ENCODE measurements around the gene LARGE1. TPM values are rescaled to one million over a fixed set of nuclear protein-coding genes. Genes with fewer than 3 reads are reported as not detected.

Gene LARGE1
- total and polyA plus RNA-seq, 3 experiments from 2014 or later, result 0.07 to 0.27 (median 0.18) TPM

- Histone ChIP-seq H3K27me3 (ENCODE audit: insufficient read depth, low read length, poor library complexity, severe bottlenecking) (no peaks in the 10 kb centered on the region), H3K4me3 (ENCODE audit: low read length) (no peak overlapping the region), H3K4me1 (ENCODE audit: insufficient read depth, low read length) (no peaks in the 10 kb centered on the region), H3K9me3 (ENCODE audit: low read length) (no peaks in the 10 kb centered on the region), H3K36me3 (ENCODE audit: insufficient read depth, low read length) (no peaks in the 10 kb centered on the region), H3K27ac (ENCODE audit: low read depth, low read length) (no peak overlapping the region)
- ChIA-PET POLR2A (no interaction called here), CTCF (no interaction called here)
- Mint-ChIP-seq H3K9me3 (peaks cover 0 to 8% (median 3%) of the 10 kb centered on the region in 5 donors), H3K4me3 (no peak overlapping the region), H3K27me3 (peaks cover 0 to 5% of the 10 kb centered on the region in 2 donors), H3K36me3 (peaks cover 0 to 2% (median 0%) of the 10 kb centered on the region in 3 donors), H3K27ac (no peak overlapping the region), H3K4me1 (no peaks in the 10 kb centered on the region)
- DNase-seq, result no peak
Measured at GRCh38 chr22:33589297-33589696, 331.0 kb downstream of the LARGE1 start.

GRCh38 chr22:33588860-33589259 is 331.4 kb downstream of the LARGE1 start:
- no peaks in the 10 kb centered on the region for H3K4me1 Mint-ChIP-seq
- H3K9me3 ChIP-seq (ENCODE audit: low read length), result no peaks in the 10 kb centered on the region
- H3K4me1 ChIP-seq (ENCODE audit: insufficient read depth, low read length), result no peaks in the 10 kb centered on the region
- no peak overlapping the region for H3K27ac ChIP-seq (ENCODE audit: low read depth, low read length)
- no peaks in the 10 kb centered on the region for H3K36me3 ChIP-seq (ENCODE audit: insufficient read depth, low read length)
- H3K27ac Mint-ChIP-seq, result no peak overlapping the region
- no peaks in the 10 kb centered on the region for H3K36me3 Mint-ChIP-seq
- no peaks in the 10 kb centered on the region for H3K27me3 ChIP-seq (ENCODE audit: insufficient read depth, low read length, poor library complexity, severe bottlenecking)
- H3K4me3 ChIP-seq (ENCODE audit: low read length), result no peak overlapping the region
- no peak for DNase-seq
- H3K9me3 Mint-ChIP-seq, result peaks cover 0 to 8% (median 3%) of the 10 kb centered on the region in 5 donors
- peaks cover 0 to 5% of the 10 kb centered on the region in 2 donors for H3K27me3 Mint-ChIP-seq
- CTCF ChIA-PET, result no interaction called here
- POLR2A ChIA-PET, result no interaction called here
- H3K4me3 Mint-ChIP-seq, result no peak overlapping the region

- Mint-ChIP-seq H3K4me1 (no peaks in the 10 kb centered on the region), H3K9me3 (peaks cover 0 to 8% (median 3%) of the 10 kb centered on the region in 5 donors), H3K4me3 (no peak overlapping the region), H3K27ac (no peak overlapping the region), H3K27me3 (peaks cover 0 to 6% of the 10 kb centered on the region in 2 donors), H3K36me3 (no peaks in the 10 kb centered on the region)
- H3K36me3 ChIP-seq (ENCODE audit: insufficient read depth, low read length), result no peaks in the 10 kb centered on the region
- H3K4me1 ChIP-seq (ENCODE audit: insufficient read depth, low read length), result no peaks in the 10 kb centered on the region
- no peaks in the 10 kb centered on the region for H3K9me3 ChIP-seq (ENCODE audit: low read length)
- no peak overlapping the region for H3K4me3 ChIP-seq (ENCODE audit: low read length)
- H3K27ac ChIP-seq (ENCODE audit: low read depth, low read length), result no peak overlapping the region
- no peaks in the 10 kb centered on the region for H3K27me3 ChIP-seq (ENCODE audit: insufficient read depth, low read length, poor library complexity, severe bottlenecking)
- ChIA-PET CTCF (no interaction called here), POLR2A (no interaction called here)
- no peak for DNase-seq
Measured at GRCh38 chr22:33584152-33584551, 336.1 kb downstream of the LARGE1 start.

- Mint-ChIP-seq H3K36me3 (no peaks in the 10 kb centered on the region), H3K4me1 (no peaks in the 10 kb centered on the region), H3K4me3 (no peak overlapping the region), H3K27ac (no peak overlapping the region), H3K27me3 (peaks cover 0 to 6% of the 10 kb centered on the region in 2 donors), H3K9me3 (peaks cover 0 to 9% (median under 1%) of the 10 kb centered on the region in 5 donors)
- H3K27ac ChIP-seq (ENCODE audit: low read depth, low read length), result no peak overlapping the region
- POLR2A ChIA-PET, result no interaction called here
- no peak overlapping the region for H3K4me3 ChIP-seq (ENCODE audit: low read length)
- CTCF ChIA-PET, result no interaction called here
- DNase-seq, result no peak
- no peaks in the 10 kb centered on the region for H3K9me3 ChIP-seq (ENCODE audit: low read length)
- no peaks in the 10 kb centered on the region for H3K36me3 ChIP-seq (ENCODE audit: insufficient read depth, low read length)
- no peaks in the 10 kb centered on the region for H3K27me3 ChIP-seq (ENCODE audit: insufficient read depth, low read length, poor library complexity, severe bottlenecking)
- no peaks in the 10 kb centered on the region for H3K4me1 ChIP-seq (ENCODE audit: insufficient read depth, low read length)
Measured at GRCh38 chr22:33582822-33583400, 337.4 kb downstream of the LARGE1 start.

- no peak overlapping the region for H3K27ac Mint-ChIP-seq
- no peaks in the 10 kb centered on the region for H3K27me3 ChIP-seq (ENCODE audit: insufficient read depth, low read length, poor library complexity, severe bottlenecking)
- no peaks in the 10 kb centered on the region for H3K4me1 ChIP-seq (ENCODE audit: insufficient read depth, low read length)
- no peak for DNase-seq
- peaks cover 0 to 1% of the 10 kb centered on the region in 2 donors for H3K27me3 Mint-ChIP-seq
- H3K4me1 Mint-ChIP-seq, result no peaks in the 10 kb centered on the region
- H3K36me3 ChIP-seq (ENCODE audit: insufficient read depth, low read length), result no peaks in the 10 kb centered on the region
- CTCF ChIA-PET, result no interaction called here
- H3K4me3 Mint-ChIP-seq, result no peak overlapping the region
- POLR2A ChIA-PET, result no interaction called here
- no peak overlapping the region for H3K27ac ChIP-seq (ENCODE audit: low read depth, low read length)
- H3K9me3 Mint-ChIP-seq, result peaks cover 0 to 5% (median 0%) of the 10 kb centered on the region in 5 donors
- H3K36me3 Mint-ChIP-seq, result no peaks in the 10 kb centered on the region
- H3K4me3 ChIP-seq (ENCODE audit: low read length), result no peak overlapping the region
- no peaks in the 10 kb centered on the region for H3K9me3 ChIP-seq (ENCODE audit: low read length)
Measured at GRCh38 chr22:33580310-33580709, 340.0 kb downstream of the LARGE1 start.

- H3K27ac Mint-ChIP-seq, result no peak overlapping the region
- H3K9me3 Mint-ChIP-seq, result peaks cover 0 to 5% (median 0%) of the 10 kb centered on the region in 5 donors
- no peaks in the 10 kb centered on the region for H3K36me3 Mint-ChIP-seq
- CTCF ChIA-PET, result interaction anchor here (1.0 kb wide), 1 partner anchor 61 kb away, joined by 3 read pairs; no protein-coding TSS in a partner anchor
- Histone ChIP-seq H3K27ac (ENCODE audit: low read depth, low read length) (no peak overlapping the region), H3K36me3 (ENCODE audit: insufficient read depth, low read length) (no peaks in the 10 kb centered on the region), H3K9me3 (ENCODE audit: low read length) (no peaks in the 10 kb centered on the region), H3K27me3 (ENCODE audit: insufficient read depth, low read length, poor library complexity, severe bottlenecking) (no peaks in the 10 kb centered on the region), H3K4me3 (ENCODE audit: low read length) (no peak overlapping the region), H3K4me1 (ENCODE audit: insufficient read depth, low read length) (no peaks in the 10 kb centered on the region)
- no peak overlapping the region for H3K4me3 Mint-ChIP-seq
- H3K4me1 Mint-ChIP-seq, result no peaks in the 10 kb centered on the region
- no peak for DNase-seq
- POLR2A ChIA-PET, result no interaction called here
- peaks cover 0 to 1% of the 10 kb centered on the region in 2 donors for H3K27me3 Mint-ChIP-seq
Measured at GRCh38 chr22:33579448-33580093, 340.7 kb downstream of the LARGE1 start.

- DNase-seq, result no peak
- Histone ChIP-seq H3K27ac (ENCODE audit: low read depth, low read length) (no peak overlapping the region), H3K4me3 (ENCODE audit: low read length) (no peak overlapping the region), H3K36me3 (ENCODE audit: insufficient read depth, low read length) (no peaks in the 10 kb centered on the region), H3K4me1 (ENCODE audit: insufficient read depth, low read length) (no peaks in the 10 kb centered on the region), H3K27me3 (ENCODE audit: insufficient read depth, low read length, poor library complexity, severe bottlenecking) (no peaks in the 10 kb centered on the region), H3K9me3 (ENCODE audit: low read length) (no peaks in the 10 kb centered on the region)
- Mint-ChIP-seq H3K36me3 (no peaks in the 10 kb centered on the region), H3K27me3 (peaks cover 0 to 1% of the 10 kb centered on the region in 2 donors), H3K9me3 (peaks cover 0 to 5% (median 0%) of the 10 kb centered on the region in 5 donors), H3K4me1 (no peaks in the 10 kb centered on the region), H3K4me3 (no peak overlapping the region), H3K27ac (no peak overlapping the region)
- POLR2A ChIA-PET, result no interaction called here
- CTCF ChIA-PET, result interaction anchor here (1.0 kb wide), 1 partner anchor 60 kb away, joined by 3 read pairs; no protein-coding TSS in a partner anchor
Measured at GRCh38 chr22:33578752-33579151, 341.5 kb downstream of the LARGE1 start.

GRCh38 chr22:33577862-33578411 is 342.3 kb downstream of the LARGE1 start:
- Histone ChIP-seq H3K4me1 (ENCODE audit: insufficient read depth, low read length) (no peaks in the 10 kb centered on the region), H3K36me3 (ENCODE audit: insufficient read depth, low read length) (no peaks in the 10 kb centered on the region), H3K4me3 (ENCODE audit: low read length) (no peak overlapping the region), H3K27me3 (ENCODE audit: insufficient read depth, low read length, poor library complexity, severe bottlenecking) (no peaks in the 10 kb centered on the region), H3K9me3 (ENCODE audit: low read length) (no peaks in the 10 kb centered on the region), H3K27ac (ENCODE audit: low read depth, low read length) (no peak overlapping the region)
- peaks cover 0 to 4% (median 0%) of the 10 kb centered on the region in 5 donors for H3K9me3 Mint-ChIP-seq
- no peaks in the 10 kb centered on the region for H3K36me3 Mint-ChIP-seq
- ChIA-PET CTCF (no interaction called here), POLR2A (no interaction called here)
- H3K27ac Mint-ChIP-seq, result no peak overlapping the region
- H3K27me3 Mint-ChIP-seq, result peaks cover 0 to 1% of the 10 kb centered on the region in 2 donors
- no peak for DNase-seq
- H3K4me1 Mint-ChIP-seq, result no peaks in the 10 kb centered on the region
- no peak overlapping the region for H3K4me3 Mint-ChIP-seq

Data from CD8-positive, alpha-beta memory T cell (primary cell).